Sigmoid colon (tissue), 7 donors: Measurements from ENCODE around the gene BTBD9. TPM values are rescaled to one million over a fixed set of nuclear protein-coding genes. Genes with fewer than 3 reads are reported as not detected.

Experiments used
- DNase-seq: peaks from one replicate; pipeline ENCODE4 v3.0.0-alpha.2; 2019
- H3K27ac ChIP-seq, 4 donors: fragments of 200-600 bp; sonication (generic); one replicate each; pipeline ENCODE4 v1.5.1; 2016 to 2019; ENCODE audit warnings: mild to moderate bottlenecking in 1 of 4
- H3K27me3 ChIP-seq, 3 donors: fragments of 200-600 bp; sonication (generic); one replicate each; pipeline ENCODE4 v1.5.1; 2019; ENCODE audit warnings: mild to moderate bottlenecking in 1 of 3
- H3K36me3 ChIP-seq, 4 donors: fragments of 200-600 bp; sonication (generic); one replicate each; pipeline ENCODE4 v1.5.1; 2016 to 2019
- H3K4me1 ChIP-seq, 4 donors: fragments of 200-600 bp; sonication (generic); one replicate each; pipeline ENCODE4 v1.5.1; 2017 to 2019
- H3K4me3 ChIP-seq, 4 donors: fragments of 200-600 bp; sonication (generic); one replicate each; pipeline ENCODE4 v1.5.1; 2017 to 2019; ENCODE audit warnings: mild to moderate bottlenecking in 2 of 4, moderate library complexity in 1 of 4
- H3K9me3 ChIP-seq, 4 donors: fragments of 200-600 bp in 3 of 4; sonication (generic) in 3 of 4; one replicate each; pipeline versions ENCODE4 v1.5.1 to v1.6.1; 2013 to 2019
- CTCF ChIP-seq, 4 experiments: fragments of 450-650 bp in 3 of 4; fragments of 200-600 bp in 1 of 4; IDR thresholded peaks; one replicate each; pipeline ENCODE4 v1.5.1; 2016 to 2019; ENCODE audit warnings: antibody characterized with exemption in 4 of 4, mild to moderate bottlenecking in 3 of 4, moderate library complexity in 2 of 4
- EP300 ChIP-seq, 4 donors: sonication (generic); formaldehyde crosslinking; IDR thresholded peaks; one replicate each; pipeline ENCODE4 v1.6.1; 2017; ENCODE audit warnings: antibody characterized with exemption in 4 of 4
- POLR2A ChIP-seq, 2 donors: fragments of 450-650 bp; IDR thresholded peaks; one replicate each; pipeline ENCODE4 v1.6.1; 2016; ENCODE audit warnings: antibody characterized with exemption in 2 of 2, mild to moderate bottlenecking in 2 of 2, moderate library complexity in 2 of 2
- POLR2AphosphoS5 ChIP-seq, 4 donors: sonication (generic); formaldehyde crosslinking; IDR thresholded peaks; one replicate each; pipeline ENCODE4 v1.6.1; 2017; ENCODE audit warnings: antibody characterized with exemption in 4 of 4
- whole genome bisulfite sequencing, 2 donors: extraction: QIAGEN DNeasy Blood & Tissue Kit; methylation state at CpG; one replicate each; pipeline ENCODE4 v1.1.7; 2013; 5-methylcytosine and 5-hydroxymethylcytosine counted together
- intact Hi-C: fragments of 100-400 bp; cut with DNase I; formaldehyde crosslinking; loops from one replicate; pipeline ENCODE4 v1.15.1; 2023
- polyA plus RNA-seq, 3 donors: library from polyadenylated mRNA; stranded (reverse); fragments of 200-250 nt; gene quantifications; one replicate each; pipeline ENCODE4 v1.2.3, GENCODE V29; 2013
- total RNA-seq, 4 donors: library from RNA; depleted of rRNA; stranded (reverse); fragments of >200 nt; gene quantifications; one replicate each; pipeline ENCODE4 v1.1.0, GENCODE V29; 2016
- donor health status: healthy with polysubstance abuse.
- donor health status: Bipolar disorder and iron deficiency.
- donor health status: healthy.

BTBD9 gene
- total and polyA plus RNA-seq, 7 donors: 3.6 to 20.8 (median 10.5) TPM

GRCh38 chr6:38191418-38191817 is 448.3 kb downstream of the BTBD9 start:
- Histone ChIP-seq H3K27ac (no peak overlapping the region), H3K36me3 (no peaks in the 10 kb centered on the region), H3K4me1 (peaks cover 0 to 12% (median 0%) of the 10 kb centered on the region in 4 donors), H3K27me3 (no peaks in the 10 kb centered on the region), H3K9me3 (no peaks in the 10 kb centered on the region), H3K4me3 (no peak overlapping the region)
- intact Hi-C loops: no loop called here
- no peak for DNase-seq
- WGBS, 2 donors: 90 to 92% methylated on average over 9 of the region's 9 CpGs
- TF ChIP-seq POLR2A (IDR thresholded peaks at IDR 0.05): no peak
- TF ChIP-seq CTCF (IDR thresholded peaks at IDR 0.05): no peak
- no peak for TF ChIP-seq EP300 (IDR thresholded peaks at IDR 0.05)
- TF ChIP-seq POLR2AphosphoS5 (IDR thresholded peaks at IDR 0.05): no peak

- H3K36me3 ChIP-seq: no peaks in the 10 kb centered on the region
- no peaks in the 10 kb centered on the region for H3K4me1 ChIP-seq
- intact Hi-C loops: no loop called here
- no peak for DNase-seq
- no peak overlapping the region for H3K4me3 ChIP-seq
- no peaks in the 10 kb centered on the region for H3K27me3 ChIP-seq
- 96 to 97% methylated on average over 14 of the region's 14 CpGs for WGBS, 2 donors
- TF ChIP-seq CTCF (IDR thresholded peaks at IDR 0.05) (no peak), EP300 (IDR thresholded peaks at IDR 0.05) (no peak), POLR2AphosphoS5 (IDR thresholded peaks at IDR 0.05) (no peak), POLR2A (IDR thresholded peaks at IDR 0.05) (no peak)
- no peak overlapping the region for H3K27ac ChIP-seq
- no peaks in the 10 kb centered on the region for H3K9me3 ChIP-seq
Measured at GRCh38 chr6:38188677-38189335, 450.9 kb downstream of the BTBD9 start.

- H3K4me3 ChIP-seq: no peak overlapping the region
- H3K27ac ChIP-seq: no peak overlapping the region
- 96 to 97% methylated on average over 20 of the region's 20 CpGs for WGBS, 2 donors
- no peaks in the 10 kb centered on the region for H3K4me1 ChIP-seq
- H3K36me3 ChIP-seq: no peaks in the 10 kb centered on the region
- no peaks in the 10 kb centered on the region for H3K27me3 ChIP-seq
- DNase-seq: no peak
- TF ChIP-seq CTCF (IDR thresholded peaks at IDR 0.05) (no peak), POLR2A (IDR thresholded peaks at IDR 0.05) (no peak), EP300 (IDR thresholded peaks at IDR 0.05) (no peak), POLR2AphosphoS5 (IDR thresholded peaks at IDR 0.05) (no peak)
- H3K9me3 ChIP-seq: no peaks in the 10 kb centered on the region
- intact Hi-C loops: no loop called here
Measured at GRCh38 chr6:38187811-38188590, 451.7 kb downstream of the BTBD9 start.

GRCh38 chr6:38187325-38187724 is 452.4 kb downstream of the BTBD9 start:
- Histone ChIP-seq H3K27me3 (no peaks in the 10 kb centered on the region), H3K4me3 (no peak overlapping the region), H3K9me3 (no peaks in the 10 kb centered on the region), H3K27ac (no peak overlapping the region), H3K36me3 (no peaks in the 10 kb centered on the region), H3K4me1 (no peaks in the 10 kb centered on the region)
- intact Hi-C loops: no loop called here
- TF ChIP-seq CTCF (IDR thresholded peaks at IDR 0.05) (no peak), POLR2AphosphoS5 (IDR thresholded peaks at IDR 0.05) (no peak), EP300 (IDR thresholded peaks at IDR 0.05) (no peak)
- 84 to 89% methylated on average over 8 of the region's 8 CpGs for WGBS, 2 donors
- no peak for DNase-seq
